HEK293 (cell line): ENCODE data around the gene PLA2G4B.
A peak's percentile ranks its signal among the peaks of the same experiment; 100 is the strongest.

ENCODE experiments used
- CTCF ChIA-PET: fragments of 350-600 bp; formaldehyde crosslinking; extraction: SDS; loops from one replicate; lab custom pipeline; 2021; ENCODE audit warnings: antibody characterized with exemption; lab: Yijun Ruan, JAX
- POLR2A ChIA-PET: fragments of 300-600 bp; formaldehyde crosslinking; extraction: SDS; loops from one replicate; lab custom pipeline; 2020; ENCODE audit warnings: antibody characterized with exemption, inconsistent platforms; lab: Yijun Ruan, JAX
- H3K27ac ChIP-seq: fragments of 200-500 bp; sonication (Bioruptor generic); 2 replicates; pipeline ENCODE4 v1.5.1; 2014; ENCODE audit warnings: low read depth, low read length, control low read depth, inconsistent platforms; ENCODE audit errors: extremely low read depth
- H3K36me3 ChIP-seq, 2 experiments: fragments of 200-500 bp in 1 of 2; sonication (Bioruptor generic) in 1 of 2; 1 replicate in 1 of 2; 2 replicates in 1 of 2; pipeline ENCODE4 v1.5.1; 2014 to 2017; ENCODE audit warnings: inconsistent platforms in 2 of 2, low read length in 2 of 2; ENCODE audit not compliant: control insufficient read depth in 2 of 2, insufficient read depth in 1 of 2
- H3K4me1 ChIP-seq: fragments of 200-500 bp; sonication (Bioruptor generic); 2 replicates; pipeline ENCODE4 v1.5.1; 2014; ENCODE audit warnings: mild to moderate bottlenecking, low read length, inconsistent platforms; ENCODE audit not compliant: control insufficient read depth, insufficient read depth
- H3K4me3 ChIP-seq: 2 replicates; pipeline ENCODE4 v1.5.1; 2011; ENCODE audit warnings: low read depth, mild to moderate bottlenecking, control low read depth, low read length, moderate library complexity
- H3K9me3 ChIP-seq: fragments of 200-500 bp; sonication (Bioruptor generic); 2 replicates; pipeline ENCODE4 v1.5.1; 2014; ENCODE audit warnings: low read depth, low read length, inconsistent platforms; ENCODE audit not compliant: control insufficient read depth, insufficient read depth
- BCL11A ChIP-seq: fragments of 450-650 bp; formaldehyde crosslinking; IDR thresholded peaks from 2 replicates; pipeline ENCODE4 v1.5.1; 2016; ENCODE audit warnings: low read depth, missing biosample characterization, missing genetic modification characterization
- KLF16 ChIP-seq: fragments of 450-650 bp; formaldehyde crosslinking; IDR thresholded peaks from 2 replicates; pipeline ENCODE4 v1.5.1; 2017; ENCODE audit warnings: missing biosample characterization, missing genetic modification characterization
- SETDB1 ChIP-seq: IDR thresholded peaks from one replicate; pipeline ENCODE4 v1.6.1; 2017; ENCODE audit warnings: mild to moderate bottlenecking, low read length, moderate library complexity, mixed read lengths; ENCODE audit not compliant: insufficient read length
- SP3 ChIP-seq: fragments of 450-650 bp; formaldehyde crosslinking; IDR thresholded peaks from 2 replicates; pipeline ENCODE4 v1.5.1; 2016; ENCODE audit warnings: missing biosample characterization, missing genetic modification characterization
- ZFHX2 ChIP-seq: fragments of 450-650 bp; formaldehyde crosslinking; conservative IDR thresholded peaks from 2 replicates; pipeline ENCODE4 v1.5.1; 2016; ENCODE audit warnings: missing biosample characterization, missing genetic modification characterization
- ZFP41 ChIP-seq: fragments of 450-650 bp; formaldehyde crosslinking; IDR thresholded peaks from 2 replicates; pipeline ENCODE4 v1.5.1; 2016; ENCODE audit warnings: missing biosample characterization, missing genetic modification characterization, borderline replicate concordance
- ZNF292 ChIP-seq: fragments of 450-650 bp; formaldehyde crosslinking; IDR thresholded peaks from 2 replicates; pipeline ENCODE4 v1.5.1; 2016; ENCODE audit warnings: low read depth, missing biosample characterization, missing genetic modification characterization, borderline replicate concordance
- ZNF324 ChIP-seq: fragments of 450-650 bp; formaldehyde crosslinking; IDR thresholded peaks from 2 replicates; pipeline ENCODE4 v1.5.1; 2016; ENCODE audit warnings: missing biosample characterization, missing genetic modification characterization
- ZNF37A ChIP-seq: fragments of 450-650 bp; IDR thresholded peaks from 2 replicates; pipeline ENCODE4 v1.5.1; 2018; ENCODE audit warnings: missing biosample characterization, missing genetic modification characterization
- ZNF394 ChIP-seq: fragments of 450-650 bp; formaldehyde crosslinking; IDR thresholded peaks from 2 replicates; pipeline ENCODE4 v1.5.1; 2016; ENCODE audit warnings: missing biosample characterization, missing genetic modification characterization, mild to moderate bottlenecking, moderate library complexity, borderline replicate concordance
- ZNF433 ChIP-seq: fragments of 450-650 bp; formaldehyde crosslinking; IDR thresholded peaks from 2 replicates; pipeline ENCODE4 v1.5.1; 2016; ENCODE audit warnings: missing biosample characterization, missing genetic modification characterization, low read depth
- ZNF549 ChIP-seq: fragments of 450-650 bp; IDR thresholded peaks from 2 replicates; pipeline ENCODE4 v1.5.1; 2018; ENCODE audit warnings: missing biosample characterization, missing genetic modification characterization, mild to moderate bottlenecking, inconsistent platforms, moderate library complexity
- ZNF660 ChIP-seq: fragments of 450-650 bp; IDR thresholded peaks from 2 replicates; pipeline ENCODE4 v1.5.1; 2018; ENCODE audit warnings: missing biosample characterization, mild to moderate bottlenecking, missing genetic modification characterization
- ZNF664 ChIP-seq: fragments of 450-650 bp; formaldehyde crosslinking; IDR thresholded peaks from 2 replicates; pipeline ENCODE4 v1.5.1; 2016; ENCODE audit warnings: missing biosample characterization, missing genetic modification characterization
- ZNF777 ChIP-seq: fragments of 450-650 bp; formaldehyde crosslinking; IDR thresholded peaks from 2 replicates; pipeline ENCODE4 v1.5.1; 2017; ENCODE audit warnings: missing biosample characterization, missing genetic modification characterization, borderline replicate concordance
- ZNF785 ChIP-seq: fragments of 450-650 bp; formaldehyde crosslinking; IDR thresholded peaks from 2 replicates; pipeline ENCODE4 v1.5.1; 2016; ENCODE audit warnings: missing biosample characterization, missing genetic modification characterization
- ZSCAN23 ChIP-seq: fragments of 450-650 bp; formaldehyde crosslinking; IDR thresholded peaks from 2 replicates; pipeline ENCODE4 v1.5.1; 2016; ENCODE audit warnings: missing biosample characterization, missing genetic modification characterization
- TF ChIP-seq, protein P1 (sequence below): IDR thresholded peaks from 2 replicates; pipeline ENCODE4 v1.6.1; 2011; ENCODE audit warnings: mild to moderate bottlenecking, low read depth, low read length, borderline replicate concordance
- TF ChIP-seq, protein P2 (sequence below): fragments of 450-650 bp; formaldehyde crosslinking; IDR thresholded peaks from 2 replicates; pipeline ENCODE4; 2016; ENCODE audit warnings: missing biosample characterization, missing genetic modification characterization
- TF ChIP-seq, protein P3 (sequence below): fragments of 450-650 bp; formaldehyde crosslinking; conservative IDR thresholded peaks from 2 replicates; pipeline ENCODE4 v1.5.1; 2016; ENCODE audit warnings: low read depth, missing biosample characterization, missing genetic modification characterization
- TF ChIP-seq, protein P4 (sequence below): fragments of 450-650 bp; formaldehyde crosslinking; optimal IDR thresholded peaks from 2 replicates; pipeline ENCODE3; 2016; ENCODE audit warnings: missing biosample characterization, mild to moderate bottlenecking, missing genetic modification characterization
- TF ChIP-seq, protein P5 (sequence below): fragments of 450-650 bp; formaldehyde crosslinking; IDR thresholded peaks from 2 replicates; pipeline ENCODE4 v1.5.1; 2016; ENCODE audit warnings: missing biosample characterization, missing genetic modification characterization, low read depth

PLA2G4B gene

DNA sequence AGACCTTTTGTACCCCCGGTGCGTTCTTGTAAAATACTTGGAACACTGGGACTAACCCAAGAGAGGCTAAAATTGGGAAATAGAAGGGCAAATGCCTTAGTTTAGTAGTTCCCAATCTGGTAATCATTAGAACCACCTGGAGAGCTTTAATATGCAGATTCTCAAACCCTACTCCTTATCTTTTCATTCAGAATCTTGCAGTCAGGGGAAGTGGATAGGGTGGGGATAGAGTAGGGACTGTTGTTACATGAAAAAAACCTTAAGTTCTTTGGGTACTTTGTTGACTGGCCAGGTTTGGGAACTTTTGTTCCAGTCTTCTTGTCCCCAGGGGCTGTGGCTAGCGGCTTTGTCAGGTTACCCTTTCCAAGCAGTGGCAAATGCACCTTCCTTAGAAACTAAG, 48.5 kb upstream of the PLA2G4B start:
- TF ChIP-seq ZNF777, result no peak
- no peak for TF ChIP-seq KLF16 (tag by site-specific recombination)
- no peak for TF ChIP-seq BCL11A (tag by site-specific recombination)
- no peak for TF ChIP-seq SP3 (tag by site-specific recombination)
- TF ChIP-seq, protein P1, sequence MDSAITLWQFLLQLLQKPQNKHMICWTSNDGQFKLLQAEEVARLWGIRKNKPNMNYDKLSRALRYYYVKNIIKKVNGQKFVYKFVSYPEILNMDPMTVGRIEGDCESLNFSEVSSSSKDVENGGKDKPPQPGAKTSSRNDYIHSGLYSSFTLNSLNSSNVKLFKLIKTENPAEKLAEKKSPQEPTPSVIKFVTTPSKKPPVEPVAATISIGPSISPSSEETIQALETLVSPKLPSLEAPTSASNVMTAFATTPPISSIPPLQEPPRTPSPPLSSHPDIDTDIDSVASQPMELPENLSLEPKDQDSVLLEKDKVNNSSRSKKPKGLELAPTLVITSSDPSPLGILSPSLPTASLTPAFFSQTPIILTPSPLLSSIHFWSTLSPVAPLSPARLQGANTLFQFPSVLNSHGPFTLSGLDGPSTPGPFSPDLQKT, result no peak
- no peak for TF ChIP-seq ZNF660 (tag by site-specific recombination)
- no peak for TF ChIP-seq ZNF433 (tag by site-specific recombination)
- TF ChIP-seq ZNF394 (tag by site-specific recombination), result no peak
- no peak for TF ChIP-seq ZNF37A (tag by site-specific recombination)
- no peak for TF ChIP-seq SETDB1
- TF ChIP-seq, protein P2, sequence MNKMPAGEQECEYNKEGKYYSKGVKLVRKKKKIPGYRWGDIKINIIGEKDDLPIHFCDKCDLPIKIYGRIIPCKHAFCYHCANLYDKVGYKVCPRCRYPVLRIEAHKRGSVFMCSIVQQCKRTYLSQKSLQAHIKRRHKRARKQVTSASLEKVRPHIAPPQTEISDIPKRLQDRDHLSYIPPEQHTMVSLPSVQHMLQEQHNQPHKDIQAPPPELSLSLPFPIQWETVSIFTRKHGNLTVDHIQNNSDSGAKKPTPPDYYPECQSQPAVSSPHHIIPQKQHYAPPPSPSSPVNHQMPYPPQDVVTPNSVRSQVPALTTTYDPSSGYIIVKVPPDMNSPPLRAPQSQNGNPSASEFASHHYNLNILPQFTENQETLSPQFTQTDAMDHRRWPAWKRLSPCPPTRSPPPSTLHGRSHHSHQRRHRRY (tag by site-specific recombination), result no peak
- TF ChIP-seq, protein P3, sequence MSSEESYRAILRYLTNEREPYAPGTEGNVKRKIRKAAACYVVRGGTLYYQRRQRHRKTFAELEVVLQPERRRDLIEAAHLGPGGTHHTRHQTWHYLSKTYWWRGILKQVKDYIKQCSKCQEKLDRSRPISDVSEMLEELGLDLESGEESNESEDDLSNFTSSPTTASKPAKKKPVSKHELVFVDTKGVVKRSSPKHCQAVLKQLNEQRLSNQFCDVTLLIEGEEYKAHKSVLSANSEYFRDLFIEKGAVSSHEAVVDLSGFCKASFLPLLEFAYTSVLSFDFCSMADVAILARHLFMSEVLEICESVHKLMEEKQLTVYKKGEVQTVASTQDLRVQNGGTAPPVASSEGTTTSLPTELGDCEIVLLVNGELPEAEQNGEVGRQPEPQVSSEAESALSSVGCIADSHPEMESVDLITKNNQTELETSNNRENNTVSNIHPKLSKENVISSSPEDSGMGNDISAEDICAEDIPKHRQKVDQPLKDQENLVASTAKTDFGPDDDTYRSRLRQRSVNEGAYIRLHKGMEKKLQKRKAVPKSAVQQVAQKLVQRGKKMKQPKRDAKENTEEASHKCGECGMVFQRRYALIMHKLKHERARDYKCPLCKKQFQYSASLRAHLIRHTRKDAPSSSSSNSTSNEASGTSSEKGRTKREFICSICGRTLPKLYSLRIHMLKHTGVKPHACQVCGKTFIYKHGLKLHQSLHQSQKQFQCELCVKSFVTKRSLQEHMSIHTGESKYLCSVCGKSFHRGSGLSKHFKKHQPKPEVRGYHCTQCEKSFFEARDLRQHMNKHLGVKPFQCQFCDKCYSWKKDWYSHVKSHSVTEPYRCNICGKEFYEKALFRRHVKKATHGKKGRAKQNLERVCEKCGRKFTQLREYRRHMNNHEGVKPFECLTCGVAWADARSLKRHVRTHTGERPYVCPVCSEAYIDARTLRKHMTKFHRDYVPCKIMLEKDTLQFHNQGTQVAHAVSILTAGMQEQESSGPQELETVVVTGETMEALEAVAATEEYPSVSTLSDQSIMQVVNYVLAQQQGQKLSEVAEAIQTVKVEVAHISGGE (tag by site-specific recombination), result no peak
- TF ChIP-seq ZNF785 (tag by site-specific recombination), result no peak
- no peak overlapping the region for H3K4me3 ChIP-seq
- H3K4me1 ChIP-seq, result no peaks in the 10 kb centered on the region
- H3K36me3 ChIP-seq, result no peaks in the 10 kb centered on the region
- CTCF ChIA-PET, result interaction anchor here (4.9 kb wide), 1 partner anchor 17 kb away, joined by 24 read pairs; the partner anchor contains the start of gene MAPKBP1
- H3K27ac ChIP-seq, result no peak overlapping the region
- POLR2A ChIA-PET, result no interaction called here
- H3K9me3 ChIP-seq, result no peaks in the 10 kb centered on the region

DNA sequence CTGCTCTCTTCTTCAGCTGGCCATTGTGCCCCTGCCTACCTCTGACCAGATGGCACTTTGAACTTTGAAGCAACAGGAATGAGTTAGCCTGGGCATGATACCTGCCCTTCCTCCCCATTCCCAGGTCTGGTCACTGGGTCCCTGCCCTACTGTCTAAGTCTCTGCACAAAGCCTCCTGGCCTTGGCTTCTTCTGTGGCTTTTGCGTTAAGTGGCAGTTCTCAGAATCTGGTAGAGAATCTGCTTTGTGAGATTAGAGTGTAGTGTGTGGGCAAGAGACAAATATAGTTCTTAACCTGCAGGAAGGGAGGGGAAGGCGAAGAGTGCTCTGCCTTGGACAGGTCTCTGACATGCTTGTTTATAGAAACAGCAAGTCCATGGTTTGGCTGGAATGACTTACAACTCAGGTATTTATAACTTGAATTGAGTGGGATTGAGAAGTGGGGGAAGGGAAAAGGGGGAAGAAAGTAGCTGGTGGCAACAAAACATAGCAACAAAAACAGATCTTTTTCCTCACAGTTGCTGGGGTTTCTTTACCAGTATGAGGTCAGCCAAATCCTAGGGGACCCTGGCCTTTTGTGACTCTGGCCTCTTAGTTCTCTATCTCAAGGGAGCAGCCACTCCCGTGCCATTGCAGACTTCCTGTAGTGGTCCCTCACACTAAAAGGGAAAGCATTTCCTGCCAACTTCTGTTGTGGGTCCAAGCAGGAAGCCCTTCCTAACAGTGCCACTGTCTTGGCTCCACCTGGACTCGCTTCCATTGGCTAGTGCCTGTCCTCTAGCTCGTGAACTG, 47.7 kb upstream of the PLA2G4B start:
- Histone ChIP-seq H3K36me3 (no peaks in the 10 kb centered on the region), H3K27ac (no peak overlapping the region), H3K9me3 (no peaks in the 10 kb centered on the region), H3K4me3 (no peak overlapping the region), H3K4me1 (no peaks in the 10 kb centered on the region)
- ChIA-PET CTCF (interaction anchor here (4.9 kb wide), 1 partner anchor 17 kb away, joined by 24 read pairs; the partner anchor contains the start of gene MAPKBP1), POLR2A (no interaction called here)
- TF ChIP-seq ZNF292, result no peak
- TF ChIP-seq, protein P4, sequence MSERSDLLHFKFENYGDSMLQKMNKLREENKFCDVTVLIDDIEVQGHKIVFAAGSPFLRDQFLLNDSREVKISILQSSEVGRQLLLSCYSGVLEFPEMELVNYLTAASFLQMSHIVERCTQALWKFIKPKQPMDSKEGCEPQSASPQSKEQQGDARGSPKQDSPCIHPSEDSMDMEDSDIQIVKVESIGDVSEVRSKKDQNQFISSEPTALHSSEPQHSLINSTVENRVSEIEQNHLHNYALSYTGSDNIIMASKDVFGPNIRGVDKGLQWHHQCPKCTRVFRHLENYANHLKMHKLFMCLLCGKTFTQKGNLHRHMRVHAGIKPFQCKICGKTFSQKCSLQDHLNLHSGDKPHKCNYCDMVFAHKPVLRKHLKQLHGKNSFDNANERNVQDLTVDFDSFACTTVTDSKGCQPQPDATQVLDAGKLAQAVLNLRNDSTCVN (tag by site-specific recombination), result no peak
- no peak for TF ChIP-seq ZFP41
- TF ChIP-seq ZNF324 (tag by site-specific recombination), result no peak
- no peak for TF ChIP-seq ZNF549 (tag by site-specific recombination)
- 0 out of 2 replicates have a peak, but pooled peaks have one; percentile 20 for TF ChIP-seq ZFHX2 (tag by site-specific recombination)
- no peak for TF ChIP-seq ZSCAN23
- no peak for TF ChIP-seq ZNF664 (tag by site-specific recombination)
- TF ChIP-seq, protein P5, sequence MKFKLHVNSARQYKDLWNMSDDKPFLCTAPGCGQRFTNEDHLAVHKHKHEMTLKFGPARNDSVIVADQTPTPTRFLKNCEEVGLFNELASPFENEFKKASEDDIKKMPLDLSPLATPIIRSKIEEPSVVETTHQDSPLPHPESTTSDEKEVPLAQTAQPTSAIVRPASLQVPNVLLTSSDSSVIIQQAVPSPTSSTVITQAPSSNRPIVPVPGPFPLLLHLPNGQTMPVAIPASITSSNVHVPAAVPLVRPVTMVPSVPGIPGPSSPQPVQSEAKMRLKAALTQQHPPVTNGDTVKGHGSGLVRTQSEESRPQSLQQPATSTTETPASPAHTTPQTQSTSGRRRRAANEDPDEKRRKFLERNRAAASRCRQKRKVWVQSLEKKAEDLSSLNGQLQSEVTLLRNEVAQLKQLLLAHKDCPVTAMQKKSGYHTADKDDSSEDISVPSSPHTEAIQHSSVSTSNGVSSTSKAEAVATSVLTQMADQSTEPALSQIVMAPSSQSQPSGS (tag by site-specific recombination), result no peak
